GM12891 (cell line): ENCODE results near the gene ZNF518B.

ENCODE experiments used
- POLR2A ChIP-seq: IDR thresholded peaks from 2 replicates; pipeline ENCODE4 v1.6.1; 2011; ENCODE audit warnings: low read depth, low read length, control low read depth
- POU2F2 ChIP-seq: IDR thresholded peaks from 2 replicates; pipeline ENCODE4 v1.6.1; 2011; ENCODE audit warnings: low read depth, mild to moderate bottlenecking, control low read depth, low read length, moderate library complexity
- SPI1 ChIP-seq: IDR thresholded peaks from 2 replicates; pipeline ENCODE4 v1.6.1; 2011; ENCODE audit warnings: low read depth, low read length, control low read depth

- TF ChIP-seq POLR2A: no peak
- no peak for TF ChIP-seq SPI1
- no peak for TF ChIP-seq POU2F2
Observed at GRCh38 chr4:10500776-10501175, 43.5 kb upstream of the ZNF518B start.
